Suppressor macrophage treated with lipopolysaccharide for 4 hours (primary cell): ENCODE measurements around the gene TGFBR3L.
"Not testable (repeated sequence)": the region's sequence is repeated elsewhere in the genome, so short reads cannot be mapped to it uniquely, and the experiment has no call there.

Experiments used
- DNase-seq: peaks from one replicate; pipeline ENCODE4 v3.0.0-alpha.2; 2020

Gene TGFBR3L

DNA sequence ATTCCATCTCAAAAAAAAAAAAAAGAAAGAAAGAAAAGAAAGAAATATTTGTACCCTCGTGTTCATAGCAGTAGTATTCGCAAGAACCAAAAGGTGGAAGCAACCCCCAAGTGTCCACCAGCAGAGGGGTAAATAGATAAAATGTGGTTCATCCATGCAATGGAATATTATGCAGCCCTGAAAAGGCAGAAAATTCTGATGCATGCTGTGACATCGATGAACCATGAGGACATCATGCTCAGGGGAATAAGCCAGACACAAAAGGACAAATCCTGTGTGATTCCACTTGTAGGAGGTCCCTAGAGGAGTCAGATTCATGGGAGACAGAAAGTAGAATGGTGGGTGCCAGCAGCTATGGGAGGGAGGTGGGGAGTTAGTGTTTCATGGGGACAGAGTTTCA, 32.7 kb upstream of the TGFBR3L start:
- no peak for DNase-seq

DNA sequence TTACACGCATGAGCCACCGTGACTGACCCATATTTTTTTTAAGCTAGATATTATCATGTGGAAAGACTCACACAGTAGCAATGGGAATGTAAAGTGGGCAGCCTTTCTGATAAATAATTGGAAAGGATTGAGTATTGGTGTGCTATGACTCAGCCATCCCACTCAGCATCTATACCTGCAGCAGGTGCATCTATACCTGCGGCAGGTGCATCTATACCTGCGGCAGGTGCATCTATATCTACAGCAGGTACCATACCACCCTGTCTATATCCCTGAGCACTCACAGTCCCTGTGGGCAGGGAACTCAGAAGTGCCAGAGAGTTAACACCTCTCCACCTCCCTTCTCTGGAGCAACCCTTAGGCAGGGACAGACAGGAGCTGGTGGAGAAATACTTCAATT, 31.5 kb upstream of the TGFBR3L start:
- DNase-seq, result no peak

DNA sequence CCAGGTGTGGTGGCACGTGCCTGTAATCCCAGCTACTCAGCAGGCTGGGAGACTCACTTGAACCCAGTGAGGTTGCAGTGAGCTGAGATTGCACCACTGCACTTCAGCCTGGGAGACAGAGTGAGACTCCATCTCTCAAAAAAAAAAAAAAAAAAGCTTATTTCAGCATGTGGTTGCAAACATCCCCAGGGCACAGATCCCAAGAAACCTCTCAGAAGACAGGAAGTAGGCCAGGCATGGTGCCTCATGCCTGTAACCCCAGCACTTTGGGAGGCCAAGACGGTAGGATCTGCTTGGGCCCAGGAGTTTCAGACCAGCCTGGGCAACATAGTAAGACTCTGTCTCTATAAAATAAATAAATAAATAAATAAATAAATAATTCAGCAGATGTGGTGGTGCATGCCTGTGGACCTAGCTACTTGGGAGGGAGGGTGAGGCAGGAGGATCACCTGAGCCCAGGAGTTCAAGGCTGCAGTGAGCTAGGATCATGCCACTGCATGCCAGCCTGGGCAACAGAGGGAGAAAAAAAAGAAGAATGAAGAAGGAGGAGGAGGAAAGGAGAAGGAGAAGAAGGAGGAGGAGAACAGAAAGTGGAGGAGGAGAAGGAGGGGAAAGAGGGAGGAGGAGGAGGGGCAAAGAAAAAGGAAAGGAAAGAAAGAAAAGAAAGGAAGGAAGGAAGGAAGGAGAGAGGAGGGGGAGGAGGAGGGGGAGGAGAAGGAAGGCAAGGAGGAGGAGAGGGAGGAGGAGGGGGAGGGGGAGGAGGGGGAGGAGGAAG, 30.6 kb upstream of the TGFBR3L start:
- DNase-seq, result no peak

DNA sequence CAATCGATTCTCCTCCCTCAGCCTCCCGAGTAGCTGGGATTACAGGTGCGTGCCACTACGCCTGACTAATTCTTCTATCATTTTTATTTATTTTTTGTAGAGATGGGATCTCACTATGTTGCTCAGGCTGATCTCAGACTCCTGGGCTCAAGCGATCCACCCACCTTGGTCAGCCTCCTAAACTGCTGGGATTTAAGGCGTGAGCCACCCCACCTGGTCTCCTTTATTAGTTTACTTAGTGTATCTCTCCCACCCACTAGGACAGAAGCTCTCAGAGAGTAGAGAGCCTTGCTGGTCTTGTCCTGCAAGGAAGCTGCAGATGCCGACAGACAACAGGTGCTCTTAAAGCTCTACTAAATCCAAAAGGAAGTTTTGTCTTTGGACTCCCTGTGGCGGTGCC, 28.8 kb upstream of the TGFBR3L start:
- DNase-seq, result no peak

DNA sequence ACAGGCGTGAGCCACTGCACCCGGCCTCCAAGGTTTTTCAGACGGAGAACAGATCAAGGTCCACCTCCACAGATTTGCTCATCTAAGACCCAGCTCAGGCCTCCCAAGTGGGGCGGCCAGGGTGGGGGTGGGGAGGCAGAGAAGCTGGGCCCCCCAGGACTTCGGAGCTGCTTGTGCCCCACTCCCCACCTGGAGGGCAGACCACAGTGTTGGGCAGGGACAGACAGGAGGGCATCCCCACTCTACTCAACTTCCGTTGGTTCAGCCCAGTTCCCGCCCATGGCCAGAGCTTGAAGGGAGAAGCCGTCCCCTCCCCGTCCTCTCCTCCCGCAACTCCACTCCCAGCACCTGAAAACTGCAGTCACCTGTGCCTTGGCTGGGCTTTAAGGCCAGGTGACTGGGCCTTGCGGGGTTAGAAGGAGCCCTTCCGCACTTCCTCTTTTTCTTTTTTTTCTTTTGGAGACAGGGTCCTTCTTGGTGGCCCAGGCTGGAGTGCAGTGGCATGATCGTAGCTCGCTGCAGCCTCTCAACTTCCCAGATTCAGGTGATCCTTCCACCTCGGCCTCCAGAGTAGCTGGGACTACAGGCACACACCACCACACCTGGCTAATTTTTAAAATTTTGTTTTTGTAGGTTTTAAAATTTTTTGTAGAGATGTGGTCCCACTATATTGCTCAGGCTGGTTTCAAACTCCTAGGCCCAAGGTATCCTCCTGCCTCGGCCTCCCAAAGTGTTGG, 27.1 kb upstream of the TGFBR3L start:
- DNase-seq, result no peak

DNA sequence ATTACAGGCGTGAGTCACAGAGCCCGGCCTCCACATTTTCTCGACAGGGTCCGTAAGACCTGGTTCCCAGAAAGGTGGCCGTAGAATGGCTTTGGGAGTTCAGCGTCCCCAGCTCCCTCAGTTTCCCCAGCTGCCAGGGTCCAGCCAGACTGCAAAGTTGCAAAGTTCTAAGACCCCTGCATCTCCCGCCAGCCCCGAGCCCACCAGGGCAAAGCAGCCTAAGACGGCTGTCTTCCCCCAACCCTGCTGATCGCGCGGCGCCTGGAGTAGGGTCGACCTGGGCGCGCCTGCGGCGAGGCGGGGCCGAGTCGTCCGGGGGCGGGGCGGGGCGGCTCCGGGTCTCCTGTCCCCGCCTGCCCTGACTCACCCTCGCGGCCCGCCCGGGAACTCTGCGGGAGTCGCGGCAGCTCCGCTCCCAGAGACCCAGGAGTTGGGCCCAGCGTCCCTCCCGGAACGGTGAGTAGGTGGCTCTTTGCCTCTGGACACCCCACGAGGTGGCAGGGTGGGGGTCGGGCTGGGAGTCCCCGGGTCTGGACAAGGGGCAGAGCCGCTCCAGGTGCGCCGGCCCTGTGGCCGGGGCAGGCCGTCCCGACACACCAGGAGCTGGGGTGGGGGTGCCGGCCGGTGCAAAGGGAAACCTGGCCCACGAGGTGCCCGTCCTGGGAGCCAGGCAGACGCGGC, 26.3 kb upstream of the TGFBR3L start, which contains the start of gene LRRC8E:
Gene LRRC8E (plus strand): TSS at position 366 of the 681 bp plus-strand sequence. CDS start 7,094 bp downstream, outside the sequence.
- DNase-seq, result peak; percentile 49

DNA sequence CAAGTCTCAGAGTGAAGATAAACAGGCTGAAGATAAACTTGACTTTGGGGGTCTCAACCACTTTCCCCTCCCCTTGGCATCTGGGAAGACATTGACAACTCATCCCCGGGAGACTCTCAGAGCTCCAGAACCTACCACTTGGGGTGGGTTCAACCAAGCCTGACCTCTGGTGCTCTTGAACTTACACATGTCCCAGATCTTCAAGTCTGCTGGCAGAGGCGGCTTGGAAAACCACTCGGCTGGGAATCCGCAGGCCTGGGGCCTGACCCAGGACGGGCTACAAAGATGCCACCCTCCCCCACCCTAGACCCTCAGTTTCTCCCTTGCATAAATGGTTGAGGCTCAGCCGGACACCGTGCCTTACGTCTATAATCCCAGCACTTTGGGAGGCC, 25.8 kb upstream of the TGFBR3L start:
- DNase-seq, result no peak

DNA sequence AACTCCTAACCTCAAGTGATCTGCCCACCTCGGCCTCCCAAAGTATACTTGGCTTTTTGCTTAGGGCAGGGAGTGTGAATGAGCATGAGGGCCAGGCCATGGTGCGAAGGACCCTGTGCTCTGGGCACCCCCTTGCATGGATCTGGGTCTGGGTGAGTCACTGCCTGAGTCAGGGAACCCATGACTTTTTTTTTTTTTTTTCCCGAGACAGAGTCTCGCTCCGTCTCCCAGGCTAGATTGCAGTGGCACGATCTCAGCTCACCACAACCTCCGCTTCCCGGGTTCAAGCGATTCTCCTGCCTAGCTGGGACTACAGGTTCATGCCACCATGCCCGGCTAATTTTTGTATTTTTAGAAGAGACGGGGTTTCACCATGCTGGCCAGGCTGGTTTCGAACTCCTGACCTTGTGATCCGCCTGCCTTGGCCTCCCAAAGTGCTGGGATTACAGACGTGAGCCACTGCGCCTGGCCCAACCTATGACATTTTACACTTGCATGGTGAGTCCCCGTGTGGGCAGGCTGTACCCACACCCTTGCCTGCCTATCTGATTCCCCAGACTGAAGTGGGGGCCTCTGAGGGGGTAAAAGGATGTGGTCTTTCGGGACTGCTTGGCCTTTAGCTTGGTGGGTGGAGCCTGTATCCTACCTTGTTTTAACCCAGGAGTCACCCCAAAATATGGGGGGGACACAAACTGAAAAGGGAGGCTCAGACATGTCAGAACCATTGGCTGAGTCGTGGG, 21.1 kb upstream of the TGFBR3L start:
- DNase-seq, result not testable (repeated sequence)

DNA sequence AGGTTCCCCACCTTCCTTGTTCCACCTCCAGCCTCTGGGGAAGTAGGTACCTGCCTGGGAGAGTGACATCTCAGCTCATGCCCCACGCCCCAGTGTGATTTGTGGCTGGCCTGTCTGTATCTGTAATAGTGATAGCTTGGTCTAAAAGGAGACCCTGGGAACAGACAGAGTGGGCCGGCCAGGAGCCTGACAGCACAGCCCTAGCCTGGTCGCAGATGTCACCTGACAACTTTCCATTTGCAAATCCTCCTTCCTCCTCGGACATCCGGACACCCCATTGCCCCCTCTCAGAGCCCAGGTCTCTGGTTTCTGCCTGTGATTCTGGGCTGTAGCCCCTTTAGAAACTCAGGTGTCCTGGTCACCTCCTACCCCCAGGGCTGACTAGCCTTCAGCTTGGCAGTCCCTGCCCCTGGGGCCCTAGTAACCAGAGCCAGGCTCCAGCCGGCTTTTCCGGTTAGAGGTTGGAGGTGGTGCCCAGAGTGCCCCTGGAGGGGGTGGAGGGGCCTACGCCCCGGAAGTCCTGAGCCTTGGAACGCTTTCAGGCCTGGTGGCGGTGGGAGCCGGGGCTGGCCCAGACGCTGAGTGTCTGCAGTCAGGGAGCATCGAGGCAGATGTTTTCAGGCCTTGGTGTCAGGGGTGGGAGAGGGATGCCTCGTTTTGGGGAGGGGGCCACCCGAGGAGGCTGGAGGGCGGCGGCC, 19.9 kb upstream of the TGFBR3L start:
- DNase-seq, result no peak

DNA sequence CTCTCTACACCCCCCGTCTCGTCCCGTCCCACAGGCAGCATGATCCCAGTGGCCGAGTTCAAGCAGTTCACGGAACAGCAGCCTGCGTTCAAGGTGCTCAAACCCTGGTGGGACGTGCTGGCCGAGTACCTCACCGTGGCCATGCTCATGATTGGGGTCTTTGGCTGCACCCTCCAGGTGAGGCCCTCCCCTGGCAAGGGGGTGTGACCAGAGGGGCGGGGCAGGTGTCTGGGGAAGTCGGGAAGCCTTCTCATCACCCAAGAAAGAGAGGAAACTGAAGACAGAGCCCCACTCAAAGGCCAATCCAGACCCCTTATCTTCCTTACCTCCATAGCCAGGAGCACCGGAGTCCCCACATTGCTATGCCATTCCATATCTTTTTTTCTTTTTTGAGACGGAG, 19.1 kb upstream of the TGFBR3L start:
- no peak for DNase-seq

DNA sequence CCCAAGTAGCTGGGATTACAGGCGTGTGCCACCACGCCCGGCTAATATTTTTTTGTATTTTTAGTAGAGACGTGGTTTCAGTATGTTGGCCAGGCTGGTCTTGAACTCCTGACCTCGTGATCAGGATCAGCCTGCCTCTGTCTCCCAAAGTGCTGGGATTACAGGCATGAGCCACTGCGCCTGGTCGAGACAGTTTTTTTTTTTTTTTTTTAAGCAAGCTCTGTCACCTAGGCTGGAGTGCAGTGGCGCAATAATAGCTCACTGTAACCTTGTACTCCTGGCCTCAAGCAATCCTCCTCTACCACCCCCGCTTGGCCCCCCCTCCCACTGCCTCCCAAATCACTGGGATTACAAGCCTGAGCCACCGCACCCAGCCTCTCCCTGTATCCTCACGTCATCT, 17.3 kb upstream of the TGFBR3L start:
- DNase-seq, result no peak

DNA sequence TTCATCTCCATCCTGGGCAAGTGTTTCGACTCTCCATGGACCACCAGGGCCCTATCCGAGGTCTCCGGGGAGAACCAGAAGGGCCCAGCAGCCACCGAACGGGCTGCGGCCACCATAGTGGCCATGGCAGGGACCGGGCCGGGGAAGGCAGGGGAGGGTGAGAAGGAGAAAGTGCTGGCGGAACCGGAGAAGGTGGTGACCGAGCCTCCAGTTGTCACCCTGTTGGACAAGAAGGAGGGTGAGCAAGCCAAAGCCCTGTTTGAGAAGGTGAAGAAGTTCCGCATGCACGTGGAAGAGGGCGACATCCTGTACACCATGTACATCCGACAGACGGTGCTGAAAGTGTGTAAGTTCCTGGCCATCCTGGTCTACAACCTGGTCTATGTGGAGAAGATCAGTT, 15.7 kb upstream of the TGFBR3L start:
- no peak for DNase-seq

DNA sequence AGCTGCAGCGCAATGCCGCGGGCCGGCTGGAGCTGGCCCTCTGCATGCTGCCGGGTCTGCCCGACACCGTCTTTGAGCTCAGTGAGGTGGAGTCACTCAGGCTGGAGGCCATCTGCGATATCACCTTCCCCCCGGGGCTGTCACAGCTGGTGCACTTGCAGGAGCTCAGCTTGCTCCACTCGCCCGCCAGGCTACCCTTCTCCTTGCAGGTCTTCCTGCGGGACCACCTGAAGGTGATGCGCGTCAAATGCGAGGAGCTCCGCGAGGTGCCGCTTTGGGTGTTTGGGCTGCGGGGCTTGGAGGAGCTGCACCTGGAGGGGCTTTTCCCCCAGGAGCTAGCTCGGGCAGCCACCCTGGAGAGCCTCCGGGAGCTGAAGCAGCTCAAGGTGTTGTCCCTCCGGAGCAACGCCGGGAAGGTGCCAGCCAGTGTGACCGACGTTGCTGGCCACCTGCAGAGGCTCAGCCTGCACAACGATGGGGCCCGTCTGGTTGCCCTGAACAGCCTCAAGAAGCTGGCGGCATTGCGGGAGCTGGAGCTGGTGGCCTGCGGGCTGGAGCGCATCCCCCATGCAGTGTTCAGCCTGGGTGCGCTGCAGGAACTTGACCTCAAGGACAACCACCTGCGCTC, 14.8 kb upstream of the TGFBR3L start:
- DNase-seq, result no peak

DNA sequence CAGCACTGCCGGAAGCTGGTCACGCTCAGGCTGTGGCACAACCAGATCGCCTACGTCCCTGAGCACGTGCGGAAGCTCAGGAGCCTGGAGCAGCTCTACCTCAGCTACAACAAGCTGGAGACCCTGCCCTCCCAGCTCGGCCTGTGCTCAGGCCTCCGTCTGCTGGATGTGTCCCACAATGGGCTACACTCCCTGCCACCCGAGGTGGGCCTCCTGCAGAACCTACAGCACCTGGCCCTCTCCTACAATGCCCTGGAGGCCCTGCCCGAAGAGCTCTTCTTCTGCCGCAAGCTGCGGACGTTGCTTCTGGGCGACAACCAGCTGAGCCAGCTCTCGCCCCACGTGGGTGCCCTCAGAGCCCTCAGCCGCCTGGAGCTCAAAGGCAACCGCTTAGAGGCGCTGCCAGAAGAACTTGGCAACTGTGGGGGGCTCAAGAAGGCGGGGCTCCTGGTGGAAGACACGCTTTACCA, 14.2 kb upstream of the TGFBR3L start:
- no peak for DNase-seq

DNA sequence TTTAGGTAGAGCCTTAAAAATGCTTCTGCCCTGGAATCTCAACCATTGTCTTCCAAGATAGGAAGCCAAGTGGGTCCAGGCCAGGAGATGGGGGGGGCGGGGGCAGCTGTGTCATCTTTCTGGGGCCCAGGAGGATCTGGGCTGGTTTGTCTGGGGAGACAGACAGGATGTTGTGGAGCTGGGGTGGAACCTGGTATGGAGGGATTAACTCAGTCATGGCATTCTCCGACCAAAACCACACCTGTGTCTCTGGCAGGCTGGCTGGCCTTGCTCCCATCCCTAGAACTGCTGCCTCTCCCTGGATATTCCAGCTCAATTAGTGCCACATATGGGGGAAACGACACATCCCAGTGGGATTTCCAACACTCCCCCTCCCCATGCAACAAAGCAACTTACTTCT, 13.7 kb upstream of the TGFBR3L start:
- no peak for DNase-seq

DNA sequence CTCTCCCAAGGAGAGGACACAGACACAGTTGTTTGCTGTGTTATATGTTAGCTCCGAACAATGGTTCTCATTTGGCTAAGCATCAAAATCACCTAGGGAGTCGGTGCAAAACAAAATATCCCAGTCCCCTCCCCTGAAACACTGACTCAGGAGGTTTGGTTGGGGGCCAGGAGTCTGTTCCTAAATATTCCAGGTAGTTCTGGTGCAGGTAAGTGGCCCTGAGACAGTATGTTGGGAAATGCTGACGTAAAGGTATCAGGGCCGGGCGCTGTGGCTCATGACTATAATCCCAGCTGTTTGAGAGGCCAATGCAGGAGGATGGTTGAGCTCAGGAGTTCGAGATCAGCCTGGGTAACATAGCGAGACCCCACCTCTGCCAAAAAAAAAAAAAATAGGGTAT, 13.3 kb upstream of the TGFBR3L start:
- no peak for DNase-seq

DNA sequence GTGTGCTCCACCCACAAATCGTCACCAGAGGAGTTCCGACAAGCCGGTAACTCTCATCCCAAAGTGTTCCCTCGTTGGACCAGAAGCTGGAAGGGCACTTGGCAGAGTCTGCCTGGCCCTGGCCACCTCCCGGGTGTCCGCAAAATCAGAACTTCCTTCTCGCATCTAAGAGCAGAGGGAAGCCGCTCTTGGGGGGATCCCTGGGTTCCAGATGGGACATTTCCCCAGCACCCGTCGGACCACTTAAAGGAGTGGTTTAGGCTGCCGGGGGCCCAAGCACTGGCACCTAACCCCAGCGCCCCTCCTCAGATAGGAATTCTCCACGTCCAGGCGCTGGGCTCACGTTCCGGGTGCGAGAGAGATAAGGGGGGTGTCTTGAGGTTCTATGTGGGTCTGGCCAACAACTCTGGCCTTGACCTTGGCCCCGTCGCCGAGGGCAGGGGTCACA, 11.8 kb upstream of the TGFBR3L start:
- no peak for DNase-seq

DNA sequence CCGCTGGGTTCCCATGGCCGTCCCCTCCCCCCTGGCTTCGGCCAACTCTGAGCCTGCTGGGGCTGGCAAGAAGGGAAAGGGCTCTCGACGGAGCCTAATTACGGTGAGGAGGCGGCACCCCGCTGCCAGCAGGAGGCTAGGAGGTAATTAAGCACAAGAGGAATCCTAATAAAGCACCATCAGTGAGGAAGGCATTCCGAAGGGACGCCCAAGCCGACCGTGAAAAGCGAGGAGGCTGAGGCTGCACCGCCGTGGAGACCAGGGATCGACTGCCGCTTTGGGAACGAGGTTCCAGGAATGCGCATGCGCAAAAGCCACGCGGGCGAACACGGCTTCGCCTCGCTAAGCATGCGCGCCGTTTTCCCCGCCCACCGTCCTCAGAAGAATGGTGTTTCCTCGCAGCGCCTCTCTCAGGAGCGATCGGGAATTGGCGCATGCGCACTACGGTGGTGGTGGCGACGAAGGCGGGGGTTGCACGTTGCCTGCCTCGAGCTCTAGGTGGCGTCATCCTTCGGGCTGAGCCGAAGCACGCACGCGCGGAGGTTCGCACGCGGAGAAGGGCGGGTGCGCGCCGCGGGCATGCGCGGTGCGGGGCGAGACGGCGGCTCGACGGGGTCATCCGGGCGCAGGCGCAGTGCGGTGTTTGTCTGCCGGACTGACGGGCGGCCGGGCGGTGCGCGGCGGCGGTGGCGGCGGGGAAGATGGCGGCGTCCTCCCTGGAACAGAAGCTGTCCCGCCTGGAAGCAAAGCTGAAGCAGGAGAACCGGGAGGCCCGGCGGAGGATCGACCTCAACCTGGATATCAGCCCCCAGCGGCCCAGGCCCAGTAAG, 11.2 kb upstream of the TGFBR3L start, which contains the start of gene MAP2K7:
Gene MAP2K7 (plus strand): TSS at position 634 of the 830 bp plus-strand sequence. CDS start 68 bp downstream, at position 702.
- DNase-seq, result peak; percentile 100

DNA sequence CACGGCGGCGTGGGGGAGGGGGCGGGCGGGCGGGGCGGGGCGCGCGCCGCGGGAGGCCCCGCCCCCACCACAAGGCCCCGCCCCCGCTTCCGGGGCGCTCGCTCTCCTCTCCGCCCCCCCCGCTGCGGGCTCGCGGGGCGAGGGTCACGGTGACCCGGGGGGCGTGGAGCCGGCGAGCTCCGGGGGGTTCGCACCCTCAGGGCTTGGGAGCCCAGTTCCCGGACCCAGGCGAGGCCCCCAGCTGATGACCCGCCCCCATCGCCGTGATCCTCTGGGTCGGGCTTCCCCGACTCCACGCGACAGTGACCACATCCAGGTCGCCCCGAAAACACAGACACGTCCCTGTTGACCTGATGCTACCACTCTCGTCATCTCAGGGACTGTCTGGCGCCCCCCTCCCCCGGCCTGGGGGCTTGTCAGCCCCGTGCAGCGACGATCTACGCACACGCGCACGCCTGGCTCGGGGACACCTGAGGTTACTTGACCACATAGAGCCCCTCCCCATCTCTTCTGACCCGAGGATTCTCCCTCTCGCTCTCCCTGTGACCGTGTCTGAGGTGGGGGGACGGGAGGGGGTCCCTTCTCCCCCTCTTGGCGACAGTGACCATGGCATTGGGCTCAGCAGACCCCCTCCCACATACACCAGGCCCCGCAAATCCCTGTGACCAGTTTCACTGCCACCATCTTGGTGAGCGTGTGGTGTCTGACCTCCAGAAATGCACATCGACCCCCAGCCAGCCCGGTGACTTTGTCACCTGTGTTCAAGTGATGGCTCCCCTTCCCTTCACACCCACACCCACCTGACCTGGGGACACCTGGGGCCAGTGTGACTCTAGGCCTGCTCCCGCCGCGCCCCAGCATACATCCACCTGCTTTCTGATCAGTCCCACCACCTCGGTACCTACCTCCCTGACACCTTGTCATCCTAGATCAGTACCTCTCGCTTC, 10.3 kb upstream of the TGFBR3L start:
- DNase-seq, result peak; percentile 71
